NK-92 treated with Interleukin-12 subunit alpha and Interleukin-12 subunit beta, amount 100 ng/mL, for 24 hours (cell line): ENCODE measurements around the gene EHMT2.
A peak's percentile ranks its signal among the peaks of the same experiment; 100 is the strongest.
"Not testable (repeated sequence)": the region's sequence is repeated elsewhere in the genome, so short reads cannot be mapped to it uniquely, and the experiment has no call there.

Source experiments
- DNase-seq: peaks from one replicate; lab custom pipeline; 2025; lab: John Stamatoyannopoulos, UW

Gene EHMT2

DNA sequence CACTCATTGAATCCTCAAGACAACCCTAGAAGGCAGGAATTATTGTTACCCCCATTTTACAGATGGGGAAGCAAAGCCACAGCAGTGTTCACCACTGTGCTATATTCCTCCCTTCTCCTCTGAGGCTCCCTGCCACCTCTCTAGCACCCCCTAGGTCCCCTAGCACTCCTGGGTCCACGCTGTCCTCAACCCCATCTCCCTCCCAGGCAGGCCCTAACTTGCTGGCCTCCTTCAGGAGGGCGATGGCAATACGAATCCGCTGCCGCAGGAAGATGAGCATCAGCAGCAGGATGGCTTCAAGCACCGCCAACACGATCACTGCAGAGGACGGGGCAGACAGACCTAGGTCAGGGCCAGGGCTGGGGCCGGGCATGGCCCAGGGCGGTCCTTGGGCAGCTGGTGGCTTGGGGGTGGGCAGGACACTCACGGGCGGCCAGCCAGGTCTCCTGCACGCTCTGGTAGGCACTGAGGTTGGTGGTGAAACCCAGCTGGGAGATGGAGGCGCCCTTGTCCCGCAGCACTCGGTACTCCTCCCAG, 27.0 kb downstream of the EHMT2 start:
- no peak for DNase-seq

- DNase-seq: no peak
Measured at GRCh38 chr6:31869343-31869742, 28.2 kb downstream of the EHMT2 start.

GRCh38 chr6:31868658-31868971, 28.9 kb downstream of the EHMT2 start:
- not testable (repeated sequence) for DNase-seq

- no peak for DNase-seq
Measured at GRCh38 chr6:31865205-31866118, 32.0 kb downstream of the EHMT2 start.

DNA sequence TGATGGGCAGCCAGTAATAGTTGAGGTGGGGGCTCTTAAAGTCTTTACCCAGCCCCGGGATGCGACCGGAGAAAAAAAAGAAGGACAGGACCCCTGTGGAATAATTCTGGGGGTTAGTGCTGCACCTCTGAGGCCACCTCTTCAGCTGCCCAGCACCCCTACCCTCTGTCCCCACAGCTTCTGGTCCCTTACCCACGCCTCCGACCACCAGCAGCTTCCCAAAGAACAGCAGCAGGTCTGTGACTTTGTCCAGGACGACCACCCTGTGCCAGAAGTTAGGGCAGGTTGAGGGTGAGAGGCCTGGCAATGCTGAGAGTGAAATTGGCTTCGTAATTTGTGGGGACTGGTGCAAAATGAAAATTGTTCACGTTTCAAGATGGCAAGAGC, 32.7 kb downstream of the EHMT2 start:
- no peak for DNase-seq

GRCh38 chr6:31864123-31864562, 33.4 kb downstream of the EHMT2 start:
- not testable (repeated sequence) for DNase-seq

GRCh38 chr6:31862344-31863235, 34.9 kb downstream of the EHMT2 start, which contains the start of gene NEU1:
NEU1 (minus strand) TSS chr6:31862821; CDS start chr6:31862776, 45 bp downstream.
- DNase-seq: peak; percentile 100

DNA sequence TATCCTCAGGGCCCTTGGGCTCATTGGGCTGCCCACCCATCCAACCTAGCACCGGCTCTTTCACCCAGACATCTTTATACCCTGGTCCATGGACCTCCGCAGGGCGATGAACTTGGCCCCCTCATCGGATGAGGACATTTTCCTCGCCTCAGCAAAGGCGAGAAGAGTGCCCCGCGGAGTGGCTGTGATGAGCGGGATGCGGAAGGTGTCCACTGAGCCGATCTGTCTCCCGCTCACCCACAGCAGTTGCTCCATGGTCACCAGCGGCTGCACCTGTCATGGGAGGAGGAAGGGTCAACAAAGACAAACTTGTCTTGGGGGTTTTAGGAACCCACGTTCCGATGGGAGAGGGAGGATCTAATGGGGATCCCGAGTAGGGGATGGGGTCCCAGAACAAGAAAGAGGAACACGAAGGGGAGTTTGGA, 35.6 kb downstream of the EHMT2 start:
- DNase-seq: no peak

DNA sequence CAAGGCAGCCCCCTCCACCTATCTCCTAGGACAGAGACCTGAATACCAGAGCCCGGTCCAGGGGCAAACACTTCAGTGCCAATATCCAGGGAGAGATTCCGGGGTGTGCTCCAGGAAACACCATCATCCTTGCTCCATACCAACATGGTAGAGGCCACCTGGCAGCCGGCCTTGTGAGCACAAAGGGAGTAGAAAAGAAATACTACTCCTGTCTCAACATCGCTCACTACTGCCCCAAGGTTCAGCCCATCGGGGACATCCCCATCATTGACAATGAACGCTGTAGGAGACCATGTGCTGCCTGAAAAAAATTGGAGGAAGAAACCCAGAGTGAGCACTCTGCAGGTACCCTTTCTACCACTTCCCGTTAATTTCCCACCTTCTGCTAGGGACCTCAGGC, 36.3 kb downstream of the EHMT2 start:
- no peak for DNase-seq

DNA sequence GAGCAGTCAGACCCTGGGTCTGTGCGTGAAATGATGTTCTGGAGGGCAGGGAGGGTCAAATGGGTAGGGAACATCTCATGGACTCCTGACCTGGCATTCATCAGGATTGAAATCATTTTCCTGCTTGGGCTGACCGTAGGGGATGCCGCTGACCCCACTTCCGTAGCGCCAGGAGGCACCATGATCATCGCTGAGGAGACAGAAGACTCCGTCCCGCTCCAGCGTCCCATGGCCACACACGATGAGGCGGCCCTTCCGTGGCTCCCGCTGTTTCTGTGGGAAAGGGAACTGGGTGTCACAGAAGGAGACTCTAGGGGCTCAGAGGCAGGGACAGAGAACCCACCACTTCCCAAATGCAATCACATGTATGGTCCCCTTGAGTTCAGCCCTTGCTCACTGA, 37.1 kb downstream of the EHMT2 start:
- DNase-seq: no peak

DNA sequence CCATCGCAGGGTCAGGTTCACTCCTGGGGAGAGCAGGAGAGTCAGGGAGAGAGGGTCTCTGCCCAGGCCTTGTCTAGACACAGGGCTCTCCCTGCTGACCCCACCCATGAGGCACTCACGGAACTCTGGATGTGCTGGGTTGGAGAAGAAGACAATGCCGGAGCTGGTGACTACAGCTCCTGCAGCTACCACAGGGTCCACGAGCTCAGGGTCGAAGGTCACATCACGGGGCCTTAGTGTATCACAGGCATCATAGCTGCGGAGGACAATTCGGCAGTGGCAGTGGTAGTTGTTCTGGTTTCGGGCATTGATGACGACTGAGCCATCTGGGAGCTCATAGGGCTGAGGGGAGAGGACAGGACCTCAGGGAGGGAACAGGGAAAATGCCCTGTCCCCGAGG, 37.6 kb downstream of the EHMT2 start:
- no peak for DNase-seq

DNA sequence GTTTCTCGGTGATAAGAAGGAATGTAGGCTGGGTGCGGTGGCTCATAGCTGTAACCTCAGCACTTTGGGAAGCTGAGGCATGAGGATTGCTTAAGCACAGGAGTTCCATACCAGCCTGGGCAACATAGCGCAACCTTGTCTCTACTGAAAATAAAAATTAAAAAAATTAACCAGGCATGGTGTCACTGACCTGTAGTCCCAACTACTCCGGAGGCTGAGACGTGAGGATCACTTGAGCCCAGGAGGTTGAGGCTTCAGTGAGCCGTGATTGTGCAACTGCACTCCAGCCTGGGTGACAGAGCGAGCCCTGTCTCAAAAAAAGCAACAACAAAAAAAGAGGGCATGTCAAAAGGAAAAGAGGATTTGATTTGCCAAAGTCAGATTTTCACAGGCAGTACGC, 38.8 kb downstream of the EHMT2 start:
- DNase-seq: no peak

- not testable (repeated sequence) for DNase-seq
Measured at GRCh38 chr6:31857774-31858173, 39.7 kb downstream of the EHMT2 start.

GRCh38 chr6:31851980-31852718, 45.3 kb downstream of the EHMT2 start:
- not testable (repeated sequence) for DNase-seq

DNA sequence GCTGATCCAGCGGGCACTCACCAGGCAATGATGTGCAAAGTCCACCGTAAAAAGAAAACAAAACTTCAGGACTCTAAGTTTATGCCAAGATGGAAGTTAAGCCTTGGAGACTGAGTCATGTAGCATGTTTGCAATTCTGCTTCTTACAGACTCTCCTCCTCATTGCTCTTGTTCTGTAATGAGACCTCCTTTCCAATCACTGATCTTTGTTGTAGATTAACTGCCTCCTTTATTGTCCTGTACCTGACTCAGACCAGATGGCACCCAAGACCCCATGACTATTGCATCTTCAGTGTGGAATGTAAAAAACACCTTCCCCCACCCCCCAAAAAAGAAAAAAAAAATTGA, 46.0 kb downstream of the EHMT2 start:
- DNase-seq: no peak

DNA sequence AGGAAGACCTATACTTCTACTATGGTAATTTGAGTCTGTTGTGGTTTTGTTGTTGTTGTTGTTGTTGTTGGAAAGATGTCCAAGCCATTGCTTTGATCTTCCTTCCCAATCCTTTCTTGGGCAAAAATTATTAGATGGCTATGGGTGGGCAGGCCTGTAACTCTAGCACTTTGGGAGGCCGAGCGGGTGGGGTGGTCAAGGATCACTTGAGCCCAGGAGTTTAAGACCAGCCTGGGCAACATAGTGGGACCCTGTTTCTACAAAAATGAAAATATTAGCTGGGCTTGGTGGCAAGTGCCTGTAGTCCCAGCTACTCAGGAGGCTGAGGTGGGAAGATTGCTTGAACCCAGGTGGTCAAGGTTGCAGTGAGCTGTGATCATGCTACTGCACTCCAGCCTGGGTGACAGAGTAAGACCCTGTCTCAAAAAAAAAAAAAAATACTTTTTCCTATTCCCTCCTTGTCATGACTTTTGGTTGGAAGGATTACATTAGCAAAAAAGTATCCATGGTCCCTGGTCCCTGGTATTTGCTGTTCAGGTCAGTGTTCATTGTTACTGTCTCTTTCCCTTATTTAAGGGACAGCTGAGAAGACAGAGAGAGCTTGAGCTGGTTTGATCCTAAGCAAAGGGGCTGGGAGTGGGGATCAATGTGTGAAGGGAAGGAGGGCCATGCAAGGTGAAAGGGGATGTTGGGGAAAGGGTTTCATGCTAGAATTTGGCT, 46.6 kb downstream of the EHMT2 start:
- DNase-seq: no peak

DNA sequence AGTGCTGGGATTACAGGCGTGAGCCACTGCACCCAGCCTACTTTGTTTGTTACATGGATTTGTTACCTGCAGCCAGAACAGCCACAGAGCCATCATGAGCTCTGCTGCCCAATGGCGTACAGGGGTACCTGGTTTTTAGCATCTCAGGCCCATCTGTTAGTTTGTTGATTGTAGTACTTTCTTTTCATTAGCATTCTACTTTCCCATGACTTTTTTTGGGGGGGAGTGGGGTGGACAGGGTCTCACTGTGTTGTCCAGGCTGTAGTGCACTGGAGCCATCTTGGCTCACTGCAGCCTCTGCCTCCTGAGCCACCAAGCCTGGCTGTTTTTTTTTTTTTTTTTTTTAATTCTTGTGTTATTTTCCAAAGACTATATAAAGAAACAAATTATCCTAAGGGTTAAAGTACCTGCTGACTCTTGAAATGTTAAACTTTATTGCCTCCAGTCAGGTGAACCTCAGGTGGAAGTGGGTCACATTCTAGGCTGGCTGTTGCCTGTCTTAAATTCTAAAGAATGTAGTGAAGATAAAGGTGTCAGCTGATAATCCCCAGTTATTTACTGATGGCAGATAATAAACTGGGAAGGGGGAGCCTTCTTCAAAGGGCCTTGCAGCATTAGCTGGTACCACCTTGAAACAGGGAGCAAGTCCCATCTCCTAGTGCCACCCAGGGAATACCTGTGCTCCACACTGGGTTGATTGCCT, 50.1 kb downstream of the EHMT2 start:
- no peak for DNase-seq

GRCh38 chr6:31844507-31844906, 53.0 kb downstream of the EHMT2 start:
- DNase-seq: no peak

DNA sequence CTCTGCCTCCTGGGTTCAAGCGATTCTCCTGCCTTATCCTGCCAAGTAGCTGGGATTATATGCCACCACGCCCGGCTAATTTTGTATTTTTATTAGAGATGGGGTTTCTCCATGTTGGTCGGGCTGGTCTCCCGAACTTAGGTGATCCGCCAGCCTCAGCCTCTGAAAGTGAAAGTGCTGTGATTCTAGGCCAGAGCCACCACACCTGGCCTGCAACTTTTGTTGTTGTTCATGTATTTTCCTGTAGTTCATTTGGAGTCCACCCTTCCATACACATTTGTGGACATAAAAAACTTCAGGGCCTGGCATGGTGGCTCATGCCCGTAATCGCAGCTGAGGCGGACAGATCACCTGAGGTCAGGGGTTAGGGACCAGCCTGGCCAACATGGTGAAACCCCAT, 55.4 kb downstream of the EHMT2 start:
- DNase-seq: no peak

DNA sequence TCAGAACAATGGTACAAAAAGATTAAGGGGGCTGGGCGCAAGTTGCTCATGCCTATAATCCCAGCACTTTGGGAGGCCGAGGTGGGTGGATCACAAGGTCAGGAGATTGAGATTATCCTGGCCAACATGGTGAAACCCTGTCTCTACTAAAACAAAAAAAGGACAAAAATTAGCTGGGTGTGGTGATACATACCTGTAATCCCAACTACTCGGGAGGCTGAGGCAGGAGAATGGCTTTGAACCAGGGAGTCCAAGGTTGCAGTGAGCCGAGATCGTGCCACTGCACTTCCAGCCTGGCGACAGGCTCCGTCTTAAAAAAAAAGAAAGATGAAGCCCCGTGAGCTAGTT, 57.7 kb downstream of the EHMT2 start:
- not testable (repeated sequence) for DNase-seq

DNA sequence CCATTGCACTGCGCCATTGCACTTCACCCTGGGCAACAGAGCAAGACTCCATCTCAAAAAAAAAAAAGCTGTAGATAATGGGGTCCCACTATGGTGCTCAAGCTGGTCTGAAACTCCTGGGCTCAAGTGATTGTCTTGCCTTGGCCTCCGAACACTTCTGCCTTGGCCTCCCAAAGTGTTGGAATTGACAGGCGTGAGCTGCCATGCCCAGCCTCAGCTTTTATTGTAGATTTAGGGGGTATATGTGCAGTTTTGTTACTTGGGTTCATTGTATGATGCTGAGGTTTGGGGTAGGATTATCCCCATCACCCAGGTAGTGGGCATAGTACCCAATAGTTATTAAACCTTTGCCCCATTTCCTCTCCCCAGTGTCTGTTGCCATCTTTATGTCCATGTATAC, 58.5 kb downstream of the EHMT2 start:
- DNase-seq: no peak
